Stimulated activated CD8-positive, alpha-beta memory T cell treated with anti-CD3 and anti-CD28 coated beads, Interleukin-15, amount 100 ng/mL, for 1 hour (primary cell): ENCODE results near the gene PRKCQ.

Experiments used
- DNase-seq: peaks from one replicate; pipeline ENCODE4 v3.0.0-alpha.2; 2020; ENCODE audit warnings: low read depth

PRKCQ gene

DNA sequence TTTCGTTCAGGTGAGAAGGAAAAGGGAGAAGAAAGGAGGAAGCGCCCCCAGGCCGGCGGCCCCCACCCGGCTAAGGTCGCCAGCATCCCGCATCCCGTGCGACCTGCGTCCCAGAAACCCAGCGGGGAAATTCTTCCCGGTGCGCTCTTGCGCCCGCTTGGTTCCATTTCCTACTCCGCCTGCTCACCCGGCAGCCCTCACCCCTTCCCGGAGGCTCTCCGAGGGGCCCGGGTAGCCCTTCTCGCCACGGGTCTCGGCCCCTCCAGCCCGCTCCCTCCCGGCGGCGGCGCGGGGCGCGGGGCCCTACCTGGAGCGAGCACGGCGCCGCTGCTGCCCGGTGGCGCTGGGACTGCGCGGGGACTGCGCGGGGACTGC, at the start of gene PRKCQ:
Gene PRKCQ (minus strand): TSS at position 373 of the 375 bp plus-strand sequence. CDS start 65,141 bp downstream, outside the sequence.
- DNase-seq: no peak

DNA sequence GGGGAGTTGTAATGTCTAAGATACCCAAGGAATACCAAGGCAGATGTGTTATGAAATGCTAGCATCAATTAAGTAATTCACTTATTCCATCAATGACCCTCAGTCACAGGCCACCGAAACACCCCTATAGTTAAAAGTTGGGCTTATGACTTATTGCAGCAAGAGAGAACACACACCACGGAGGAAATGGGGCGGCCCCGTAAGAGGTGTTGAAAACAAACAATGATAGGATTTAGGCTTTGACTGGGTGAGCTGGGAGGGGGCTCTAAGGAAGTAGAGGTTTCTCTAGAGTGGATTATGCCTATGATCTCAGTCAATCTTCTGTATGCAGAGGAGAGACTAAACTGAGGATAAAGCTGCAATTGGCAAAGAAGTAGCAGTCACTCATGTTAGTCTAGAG, 45.4 kb upstream of the PRKCQ start:
- DNase-seq: no peak

DNA sequence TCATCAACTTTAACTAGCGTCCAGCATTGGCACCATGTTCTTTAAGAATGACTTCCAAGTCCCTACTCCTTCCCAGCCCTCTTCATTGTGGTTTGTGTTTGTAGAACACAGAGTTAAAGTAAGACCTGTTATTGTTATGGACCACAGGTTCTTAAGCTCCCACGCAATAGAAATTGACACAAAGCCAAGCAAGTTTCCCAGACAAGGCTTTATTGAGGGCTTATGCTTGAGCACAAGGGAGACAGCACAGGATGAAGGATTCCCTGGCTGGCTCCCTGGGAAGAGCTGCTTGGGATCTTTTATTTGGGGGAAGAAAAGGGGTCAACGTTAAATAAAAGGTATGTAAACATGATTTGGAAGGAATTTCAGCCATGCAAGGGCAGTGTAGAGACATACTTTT, 44.3 kb upstream of the PRKCQ start:
- no peak for DNase-seq

DNA sequence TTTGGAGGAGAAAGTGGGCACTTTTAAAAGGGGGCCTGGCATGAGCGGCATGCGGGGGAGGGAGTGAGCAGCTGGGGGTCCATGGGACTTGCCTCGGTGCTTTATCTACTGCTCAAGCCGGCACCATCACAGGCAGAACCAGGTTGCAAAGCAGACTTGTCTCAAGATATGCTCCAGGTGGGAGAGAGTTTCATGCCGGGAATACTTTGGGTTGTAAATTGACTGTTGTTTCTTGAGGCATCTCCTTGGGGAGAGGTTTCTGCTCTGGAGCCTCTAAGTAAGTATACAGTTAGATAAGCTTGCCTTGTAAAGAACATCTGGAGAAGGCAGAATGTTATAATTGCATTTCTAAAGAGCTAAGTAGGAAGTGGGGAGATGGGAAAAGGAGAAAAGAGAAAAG, 42.8 kb upstream of the PRKCQ start:
- no peak for DNase-seq

DNA sequence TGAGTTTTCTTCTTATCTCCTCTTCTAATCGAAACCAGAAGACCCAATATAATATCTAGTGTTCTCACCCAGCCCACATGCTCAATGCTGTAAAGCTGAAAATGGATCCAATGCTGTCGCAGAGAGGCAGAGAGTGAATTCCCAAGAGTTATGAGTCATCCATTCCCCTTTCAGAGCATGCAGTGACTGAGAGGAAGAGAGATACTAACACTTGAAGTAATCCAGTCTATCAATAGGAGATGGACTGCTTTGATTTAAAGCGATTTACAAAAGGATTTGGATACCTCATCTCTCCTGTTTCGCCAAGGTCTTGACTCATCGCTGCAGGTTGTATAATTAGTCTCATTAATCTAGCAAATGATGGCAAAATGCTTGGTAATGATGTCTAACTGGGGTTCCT, 41.5 kb upstream of the PRKCQ start:
- no peak for DNase-seq

DNA sequence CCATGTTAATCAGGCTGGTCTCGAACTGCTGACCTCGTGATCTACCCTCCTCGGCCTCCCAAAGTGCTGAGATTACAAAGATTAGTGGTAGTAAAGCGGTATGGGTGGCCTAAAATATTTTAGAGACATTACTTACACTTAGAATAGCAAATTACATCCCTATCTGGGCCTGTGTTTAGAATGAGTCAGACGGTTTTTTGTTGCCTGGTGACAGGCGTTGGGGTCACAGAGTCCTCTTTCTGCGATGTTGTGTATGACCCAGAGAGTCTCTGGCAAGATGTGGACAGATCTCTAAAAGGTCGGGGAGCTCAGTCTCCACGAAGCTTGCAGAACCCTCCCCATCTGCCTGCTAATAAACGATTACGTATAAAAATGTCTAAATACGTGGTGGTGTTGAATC, 39.6 kb upstream of the PRKCQ start:
- DNase-seq: no peak

DNA sequence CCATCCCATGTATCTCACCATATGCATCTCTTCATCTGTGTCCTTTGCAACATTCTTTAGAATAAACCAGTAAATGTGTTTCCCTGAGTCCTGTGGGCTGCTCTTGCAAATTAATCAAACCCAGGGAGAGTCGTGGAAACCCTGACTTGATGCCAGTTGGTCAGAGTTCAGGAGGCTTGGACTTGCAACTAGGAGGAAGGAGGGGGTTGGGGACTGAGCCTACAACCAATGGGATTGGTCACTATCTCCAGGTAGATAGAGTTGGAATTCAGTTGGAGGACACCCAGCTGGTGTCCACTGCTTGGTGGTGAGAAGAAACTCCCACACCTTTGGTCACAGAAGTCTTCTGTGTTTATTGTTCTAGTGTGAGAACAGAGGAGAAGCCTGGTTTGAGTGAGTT, 38.3 kb upstream of the PRKCQ start:
- DNase-seq: no peak

DNA sequence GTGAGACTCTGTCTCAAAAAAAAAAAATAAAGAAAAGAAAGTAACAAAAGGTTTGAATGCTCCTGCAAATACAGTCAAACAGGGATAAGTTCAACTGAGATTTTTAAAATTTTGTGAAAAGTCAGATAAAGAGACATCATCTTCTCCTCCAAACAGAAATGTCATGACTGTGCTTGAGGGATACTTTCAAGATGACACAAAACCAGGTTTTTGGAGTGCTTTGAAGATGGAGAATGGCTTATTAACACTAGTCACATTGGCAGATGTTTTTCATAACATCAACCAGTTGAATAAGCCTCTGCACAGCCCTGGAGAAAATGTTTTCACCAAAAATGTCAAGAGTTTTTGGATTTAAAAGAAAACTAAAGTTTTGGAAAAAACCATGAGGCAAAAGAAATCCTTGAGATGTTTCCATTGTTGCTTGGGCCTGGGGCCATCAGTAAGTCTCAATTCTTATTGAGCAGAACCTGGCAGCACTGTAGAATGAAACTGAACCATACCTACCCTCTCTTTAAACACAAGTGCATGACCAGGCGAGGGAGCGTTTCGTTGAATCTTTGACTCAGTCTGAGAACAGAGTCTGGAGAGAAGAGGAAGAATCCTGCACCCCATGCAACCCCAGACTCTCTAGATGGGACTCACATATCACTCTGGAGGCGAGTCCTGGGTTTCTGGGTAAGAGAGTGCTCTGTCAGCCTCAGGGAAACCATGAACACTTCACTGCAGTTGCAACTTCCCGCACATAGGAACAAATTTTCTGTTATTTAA, 37.4 kb upstream of the PRKCQ start:
- no peak for DNase-seq

DNA sequence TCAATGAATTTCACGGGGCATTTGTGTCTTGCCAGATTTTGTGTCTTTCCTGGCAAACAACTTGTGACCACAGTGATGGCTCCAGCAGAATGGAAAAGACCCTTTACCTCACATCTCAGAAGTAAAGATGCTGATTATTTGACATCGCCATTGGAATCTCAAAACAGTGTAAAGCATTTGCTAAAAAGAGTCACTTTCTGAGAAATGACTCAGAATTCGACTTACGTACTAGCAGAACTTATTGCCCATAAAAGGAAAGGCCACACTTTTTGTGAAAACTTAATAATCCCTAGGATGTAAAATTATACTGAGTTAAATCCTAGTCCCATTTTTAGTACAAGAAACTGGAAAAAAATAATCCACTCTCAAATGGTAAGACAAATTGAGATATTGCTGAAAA, 35.9 kb upstream of the PRKCQ start:
- no peak for DNase-seq

DNA sequence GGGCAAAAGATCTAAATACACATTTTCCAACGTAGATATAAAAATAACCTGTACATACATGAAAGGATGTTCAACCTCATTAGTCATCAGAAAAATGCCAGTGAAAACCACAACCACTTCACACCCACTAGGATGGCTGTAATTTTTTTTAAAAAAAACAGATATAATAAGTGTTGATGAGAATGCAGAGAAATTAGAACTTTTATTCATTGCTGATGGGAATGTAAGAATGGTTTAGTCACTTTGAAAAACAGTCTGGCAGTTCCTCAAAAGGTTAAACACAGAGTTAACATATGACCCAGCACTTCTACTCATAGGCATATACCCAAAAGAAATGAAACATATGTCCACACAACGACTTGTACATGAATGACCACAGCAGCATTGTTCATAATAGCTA, 32.3 kb upstream of the PRKCQ start:
- DNase-seq: no peak

DNA sequence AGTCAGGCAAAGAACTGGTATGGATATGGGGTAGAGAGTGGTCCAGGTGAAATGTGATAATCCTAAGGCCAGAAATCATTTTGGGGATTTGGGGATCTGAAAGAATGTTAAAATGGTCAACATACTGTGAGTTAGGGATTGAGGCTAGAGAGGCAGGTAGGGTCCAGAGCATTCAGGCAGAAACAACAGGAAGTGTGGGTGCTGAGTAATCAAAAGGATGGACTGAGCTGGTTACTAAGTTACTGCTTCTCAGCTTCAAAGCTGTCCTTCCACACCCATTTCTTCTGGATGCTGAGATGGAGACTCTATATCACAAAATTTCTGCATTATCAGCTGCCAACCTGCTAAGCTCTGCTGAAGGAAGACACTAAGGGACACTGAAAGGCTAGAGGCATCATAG, 30.6 kb upstream of the PRKCQ start:
- DNase-seq: no peak

DNA sequence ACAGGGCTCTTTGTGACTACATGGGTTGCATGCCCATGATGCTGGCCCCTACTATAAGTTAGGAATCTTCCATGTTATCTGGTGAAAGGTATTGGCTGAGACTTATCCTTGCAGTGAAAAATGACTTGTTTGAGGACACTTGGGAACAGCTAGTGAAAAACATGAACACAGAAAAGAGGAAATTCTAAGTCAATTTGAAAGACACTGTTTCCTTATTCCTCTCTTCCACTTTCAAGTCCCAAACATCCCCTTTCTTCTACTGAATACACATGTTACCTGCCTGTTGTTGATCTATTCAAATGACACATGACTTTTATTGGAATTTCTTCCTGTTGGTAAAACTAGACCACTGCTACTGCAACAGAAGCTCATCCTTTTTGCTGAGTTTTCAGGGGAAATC, 29.5 kb upstream of the PRKCQ start:
- no peak for DNase-seq

DNA sequence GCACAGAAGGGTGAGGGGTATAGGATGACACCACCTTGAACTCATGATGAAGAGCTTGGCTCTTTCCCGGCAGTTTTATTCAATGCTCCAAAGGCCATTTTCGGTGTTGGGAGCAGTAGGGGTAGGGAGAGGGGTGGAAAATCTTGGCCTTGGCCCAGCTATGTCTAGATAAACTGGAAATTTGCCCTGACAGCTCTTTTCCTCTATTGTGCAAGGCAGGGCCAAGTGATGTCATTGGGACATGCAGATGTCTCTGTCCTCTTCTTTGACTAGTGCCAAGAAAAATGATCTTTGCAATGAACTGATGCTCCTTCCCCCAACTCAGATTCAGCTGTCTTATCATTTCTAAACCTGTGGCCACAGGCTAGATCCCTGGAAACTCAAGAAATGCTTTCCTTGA, 27.7 kb upstream of the PRKCQ start:
- no peak for DNase-seq

DNA sequence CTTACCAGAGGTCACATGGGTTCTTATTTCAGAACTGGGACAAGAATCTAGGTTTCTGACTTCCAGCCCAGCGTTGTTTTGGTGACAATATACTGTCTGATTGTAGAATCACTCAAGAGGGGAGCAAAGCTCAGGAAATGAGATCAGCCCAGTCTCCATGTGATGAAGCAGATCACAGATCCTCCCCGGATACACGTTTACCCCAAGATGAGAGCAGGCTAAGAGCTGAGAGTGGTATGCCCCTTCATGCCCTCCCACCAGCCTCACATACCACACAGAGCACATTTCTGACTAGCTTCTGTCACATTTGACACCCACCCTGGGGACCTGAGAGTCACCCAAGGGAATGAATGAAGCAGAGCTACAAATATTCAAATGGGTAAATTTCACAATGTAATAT, 27.1 kb upstream of the PRKCQ start:
- DNase-seq: no peak

DNA sequence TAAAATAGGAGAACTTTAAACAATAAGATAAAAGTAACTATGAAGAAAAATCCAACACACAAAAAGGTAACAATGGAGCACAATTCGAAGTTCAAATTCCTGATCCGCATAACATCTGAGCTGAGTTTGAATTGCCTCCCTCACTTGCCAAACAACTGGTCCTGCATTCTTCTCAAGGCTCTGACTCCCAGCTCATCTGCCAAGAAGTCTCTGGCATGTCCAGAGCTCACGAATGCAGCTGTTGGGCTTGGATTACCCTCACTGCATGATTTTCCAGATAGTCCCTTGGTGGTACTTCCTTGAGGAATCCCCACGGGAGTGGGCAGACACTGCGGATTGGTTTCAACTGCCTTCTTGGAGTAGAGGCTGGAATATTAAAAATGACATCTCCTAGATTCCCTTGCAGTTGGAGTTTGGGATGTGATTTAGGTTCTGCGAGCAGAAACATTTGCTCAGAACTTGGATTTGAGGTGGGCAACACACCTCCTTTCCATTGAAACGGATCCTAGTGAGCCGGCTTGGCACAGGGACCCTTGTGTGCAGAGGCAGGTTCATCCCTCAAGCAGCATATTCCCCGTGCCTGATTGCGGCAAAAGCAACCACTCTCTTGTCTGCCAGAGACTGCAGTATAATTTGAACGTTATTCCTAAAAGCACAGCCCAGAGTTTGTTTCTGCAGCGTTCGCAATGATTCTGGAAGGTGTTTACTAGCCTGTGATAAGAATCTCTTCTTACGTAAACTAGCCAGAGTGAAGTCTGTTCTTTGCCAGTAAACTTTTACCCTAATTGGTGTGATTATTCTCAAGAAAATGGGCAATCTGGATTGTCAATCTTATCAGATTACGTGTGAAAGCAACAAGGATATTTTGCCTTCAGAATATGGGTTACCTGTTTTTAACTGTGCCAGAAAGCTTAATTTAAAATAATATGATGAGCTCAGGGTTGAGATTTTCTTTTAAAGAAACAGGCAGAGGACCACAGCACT, 23.4 kb upstream of the PRKCQ start:
- no peak for DNase-seq

DNA sequence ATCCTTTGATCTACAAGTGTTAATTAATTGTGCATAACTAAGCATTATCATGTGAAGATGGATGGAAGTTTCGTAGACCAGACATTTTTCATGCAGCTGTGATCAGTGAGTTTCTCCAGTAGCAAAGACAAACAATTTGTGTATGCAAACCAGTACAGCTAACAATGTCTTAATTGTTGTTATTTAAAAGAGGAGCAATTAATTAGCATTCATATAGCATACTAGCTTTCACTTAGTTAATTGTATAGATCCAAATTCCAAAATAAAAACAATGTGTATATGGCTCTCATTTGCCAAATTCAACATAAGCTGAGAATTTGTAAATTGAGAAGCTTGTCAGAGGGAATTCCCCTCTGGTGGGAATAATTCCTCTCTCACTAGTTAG, 22.6 kb upstream of the PRKCQ start:
- DNase-seq: no peak

DNA sequence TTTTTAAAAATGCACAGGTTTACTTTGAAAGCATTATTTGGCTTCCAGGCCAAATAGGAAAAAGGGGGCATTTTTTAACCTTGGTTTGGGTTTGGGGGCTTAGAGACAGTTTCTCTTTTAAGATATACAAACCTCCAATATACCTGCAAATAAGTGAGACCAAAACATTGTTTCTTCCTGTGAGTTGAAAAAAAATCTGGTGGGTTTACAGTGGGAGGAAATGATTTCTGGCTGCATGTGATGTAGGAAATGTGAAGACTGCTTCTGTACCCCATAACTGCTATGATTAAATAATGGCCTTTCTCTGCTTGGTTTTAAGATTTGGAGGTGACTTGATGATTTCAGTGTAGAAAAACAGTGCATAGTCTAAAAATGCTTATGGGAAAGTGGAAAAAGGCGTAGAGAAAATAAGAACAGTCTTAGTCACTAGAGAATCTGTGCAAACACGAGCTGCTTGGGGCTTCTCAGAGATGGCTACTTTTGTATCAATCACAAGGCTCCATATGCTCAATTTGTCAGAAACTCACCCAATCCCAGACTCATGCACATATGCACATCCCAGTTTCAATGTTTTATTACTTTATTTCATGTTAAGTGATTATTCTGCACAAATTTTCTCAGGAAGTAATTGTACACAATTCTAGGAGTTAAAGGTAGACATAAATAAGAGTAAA, 22.1 kb upstream of the PRKCQ start:
- DNase-seq: no peak

DNA sequence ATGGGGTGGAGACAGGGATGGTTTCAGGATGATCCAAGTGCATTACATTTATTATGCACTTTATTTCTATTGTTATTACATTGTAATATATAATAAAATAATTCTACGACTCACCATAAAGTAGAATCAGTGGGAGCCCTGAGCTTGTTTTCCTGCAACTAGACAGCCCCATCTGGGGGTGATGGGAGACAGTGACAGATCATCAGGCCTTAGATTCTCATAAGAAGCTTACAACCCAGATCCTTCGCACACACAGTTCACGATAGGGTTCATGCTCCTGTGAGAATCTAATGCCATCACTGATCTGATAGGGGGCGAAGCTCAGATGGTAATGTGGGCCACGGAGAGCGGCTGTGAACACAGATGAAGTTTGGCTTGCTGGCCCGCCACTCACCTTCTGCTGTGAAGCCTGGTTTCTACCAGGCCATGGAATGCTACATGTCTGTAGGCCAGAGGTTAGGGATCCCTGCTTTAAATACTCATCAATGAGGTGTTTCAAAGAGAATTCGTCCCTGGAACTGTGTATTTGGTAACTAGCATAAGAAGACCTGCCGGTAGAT, 21.2 kb upstream of the PRKCQ start:
- no peak for DNase-seq

DNA sequence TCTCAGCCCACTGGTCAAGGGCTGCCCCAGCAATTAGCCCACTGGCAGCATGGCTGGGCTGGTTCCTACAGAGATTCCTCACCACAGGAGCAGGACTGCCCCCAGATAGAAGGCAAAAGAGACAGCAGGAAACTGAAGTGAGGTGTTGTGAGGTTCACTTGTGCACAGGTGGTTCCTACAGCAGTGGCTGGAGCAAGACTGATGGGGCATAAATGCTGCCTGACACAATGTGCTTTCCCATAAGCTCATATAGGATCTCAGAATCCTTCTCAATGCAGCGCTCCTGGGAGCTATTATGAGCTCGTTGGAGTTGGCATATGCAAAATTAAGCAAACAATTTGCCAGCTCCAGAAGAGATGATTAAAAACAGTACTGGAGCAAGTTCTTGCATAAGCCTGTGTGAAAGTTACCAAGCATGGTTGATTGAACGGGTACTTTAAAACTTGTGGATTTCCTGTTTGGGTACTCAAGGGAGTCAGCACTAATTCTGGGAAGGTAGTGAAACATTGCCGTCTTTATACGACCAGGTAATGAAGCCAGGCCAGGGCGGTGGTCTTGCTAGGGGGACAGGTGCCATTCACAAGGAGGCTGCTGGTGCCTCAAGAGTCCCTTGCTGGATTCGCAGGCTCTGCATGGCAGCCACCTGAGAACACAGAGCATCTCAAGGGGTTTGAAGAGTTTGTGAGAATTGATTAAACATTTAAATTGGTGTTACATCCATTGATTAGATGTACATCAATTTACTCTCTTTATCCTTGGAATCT, 20.3 kb upstream of the PRKCQ start:
- DNase-seq: no peak

DNA sequence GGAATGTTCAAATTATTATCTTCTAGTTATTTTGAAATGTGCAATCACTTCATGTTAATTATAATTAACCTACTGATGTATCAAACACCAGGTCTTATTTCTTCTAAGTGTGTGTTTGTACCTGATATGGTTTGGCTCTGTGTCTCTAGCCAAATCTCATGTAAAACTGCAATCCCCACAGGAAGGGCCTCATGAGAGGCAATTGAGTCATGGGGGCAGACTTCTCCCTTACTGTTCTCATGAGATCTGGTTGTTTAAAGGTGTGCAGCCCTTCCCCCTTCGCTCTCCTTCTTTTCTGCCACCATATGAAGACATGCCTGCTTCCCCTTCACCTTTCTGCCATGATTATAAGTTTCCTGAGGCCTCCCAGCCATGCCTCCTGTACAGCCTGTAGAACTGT, 18.6 kb upstream of the PRKCQ start:
- DNase-seq: no peak

DNA sequence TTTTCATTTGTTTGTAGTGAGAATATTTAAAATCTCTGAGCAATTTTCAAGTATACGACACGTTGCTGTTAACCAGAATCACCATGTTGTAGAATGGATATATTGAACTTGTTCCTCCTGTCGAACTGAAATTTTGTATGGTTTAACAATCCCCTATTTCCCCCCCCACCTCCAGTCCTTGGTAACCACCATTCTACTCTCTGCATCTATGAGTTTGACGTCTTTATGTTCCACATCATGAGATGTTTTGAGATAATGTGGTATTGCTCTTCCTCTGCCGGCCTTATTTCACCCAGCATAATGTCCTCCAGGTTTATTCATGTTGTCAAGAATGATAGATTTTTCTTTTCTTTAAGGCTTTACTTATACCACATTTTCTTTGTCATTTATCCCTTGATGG, 17.4 kb upstream of the PRKCQ start:
- DNase-seq: no peak

DNA sequence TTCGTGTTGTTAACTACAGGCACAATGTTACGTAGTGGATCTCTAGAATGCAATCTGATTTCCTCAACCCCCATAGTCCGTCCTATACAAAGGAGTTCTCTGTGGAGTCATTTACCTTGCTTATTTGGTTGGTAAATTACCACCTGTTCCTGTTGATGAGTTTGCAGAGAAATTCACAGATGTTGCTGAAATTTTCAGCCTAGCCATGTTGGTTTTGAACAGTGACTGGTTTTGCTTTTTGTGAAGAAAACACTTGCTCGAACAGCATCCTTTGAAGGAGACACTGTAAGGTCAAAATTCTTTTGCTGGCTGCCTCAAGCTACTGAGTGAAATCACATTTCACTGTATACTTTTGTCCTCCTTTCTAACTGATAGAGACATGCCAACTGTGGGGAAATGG, 15.4 kb upstream of the PRKCQ start:
- no peak for DNase-seq
